DMS153 treated with DMSO at 0.1 percent for 48 hours (cell line): ENCODE measurements around the gene SPPL2A.

Experiments used
- DNase-seq: peaks from one replicate; lab custom pipeline; 2025; ENCODE audit not compliant: unreplicated experiment; lab: John Stamatoyannopoulos, UW

SPPL2A gene

DNA sequence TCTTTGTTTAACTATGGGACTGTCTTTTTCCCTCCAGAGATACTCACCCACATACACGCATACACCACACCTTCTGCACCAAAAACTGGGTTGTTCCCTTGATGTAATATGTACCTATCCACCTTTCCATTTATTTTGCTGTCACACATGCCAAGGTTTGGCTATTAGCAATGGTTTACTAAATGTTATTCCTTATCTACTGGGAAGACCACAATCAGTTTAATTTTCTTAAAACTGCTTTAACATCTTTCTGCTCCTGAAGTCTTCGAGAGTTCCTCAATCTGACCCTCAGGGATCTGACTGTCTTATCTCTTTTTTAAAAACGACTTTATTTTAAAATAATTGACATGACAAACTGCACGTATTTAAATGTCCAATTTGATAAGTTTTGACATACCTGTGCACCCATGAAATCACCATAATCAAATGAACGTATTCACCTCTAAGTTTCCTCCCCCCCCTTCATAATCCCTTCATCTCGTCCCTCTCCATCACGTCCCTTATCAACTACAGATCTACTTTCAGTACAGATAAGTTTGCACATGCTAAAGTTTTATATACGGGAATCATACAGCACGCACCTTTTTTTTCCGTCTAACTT is 78.1 kb downstream of the SPPL2A start:
- DNase-seq, result no peak

- DNase-seq, result peak; percentile 29
Measured at GRCh38 chr15:50686469-50687301, 78.8 kb downstream of the SPPL2A start, which contains the start of gene TRPM7. Gene TRPM7 (minus strand): TSS chr15:50686797. CDS start chr15:50686533, 264 bp downstream.

- DNase-seq, result peak; percentile 4
Measured at GRCh38 chr15:50685976-50686468, 79.5 kb downstream of the SPPL2A start.

- no peak for DNase-seq
Measured at GRCh38 chr15:50685191-50685975, 80.1 kb downstream of the SPPL2A start.

DNA sequence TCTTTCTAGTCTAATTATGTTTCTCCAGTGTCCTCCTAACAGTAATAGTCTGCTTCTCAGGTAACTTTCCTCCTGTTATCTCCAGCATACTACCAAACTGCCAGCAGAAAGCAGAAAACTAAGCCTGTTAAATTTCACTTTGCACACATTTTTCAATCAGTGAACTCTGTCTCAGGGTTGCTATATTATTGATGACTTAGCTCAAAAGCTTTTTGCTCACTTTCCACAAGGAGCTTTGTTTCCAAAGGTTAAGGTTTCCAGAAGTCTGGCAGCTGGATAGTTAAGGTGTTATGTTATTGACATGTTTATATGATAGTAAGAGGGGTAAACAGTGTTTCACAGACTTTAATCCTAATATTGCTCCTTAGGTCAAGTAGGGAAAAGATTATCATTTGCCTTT is 84.0 kb downstream of the SPPL2A start:
- DNase-seq, result no peak

GRCh38 chr15:50676799-50677483 is 88.6 kb downstream of the SPPL2A start:
- DNase-seq, result no peak

GRCh38 chr15:50675535-50676144 is 89.9 kb downstream of the SPPL2A start:
- DNase-seq, result no peak

DNA sequence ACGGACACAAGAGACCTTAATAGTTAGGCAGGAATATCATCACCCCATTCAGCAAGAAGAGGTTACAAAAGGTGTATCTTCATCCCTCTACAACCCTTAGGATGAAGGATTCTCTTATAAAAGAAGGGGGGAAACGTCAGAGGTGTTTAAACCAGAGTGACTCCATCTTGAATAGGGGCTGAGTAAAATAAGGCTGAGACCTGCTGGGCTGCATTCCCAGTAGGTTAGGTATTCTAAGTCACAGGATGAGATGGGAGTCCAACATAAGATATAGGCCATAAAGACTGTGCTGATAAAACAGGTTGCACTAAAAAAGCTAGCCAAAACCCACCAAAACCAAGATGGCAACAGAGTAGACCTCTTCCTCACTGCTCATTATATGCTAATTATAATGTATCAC is 95.4 kb downstream of the SPPL2A start:
- DNase-seq, result no peak

- DNase-seq, result no peak
Measured at GRCh38 chr15:50669611-50670010, 95.9 kb downstream of the SPPL2A start.

DNA sequence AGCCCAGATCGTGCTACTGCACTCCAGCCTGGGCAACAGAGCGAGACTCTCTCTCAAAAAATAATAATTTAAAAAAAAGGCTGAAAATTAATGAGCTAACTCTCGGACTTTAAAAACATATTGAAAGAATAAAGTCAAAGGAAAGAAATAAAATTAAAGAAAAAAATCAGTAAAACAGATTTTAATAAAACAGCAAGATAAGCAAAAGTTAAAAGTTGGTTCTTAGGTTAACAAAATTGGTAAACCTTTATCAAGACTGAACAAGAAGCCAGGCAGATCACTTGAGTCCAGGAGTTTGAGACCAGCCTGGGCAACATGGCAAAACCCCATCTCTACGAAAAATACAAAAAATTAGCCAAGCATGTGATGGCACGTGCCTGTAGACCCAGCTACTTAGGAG is 99.6 kb downstream of the SPPL2A start:
- no peak for DNase-seq

- DNase-seq, result no peak
Measured at GRCh38 chr15:50655555-50655954, 110.0 kb downstream of the SPPL2A start.

DNA sequence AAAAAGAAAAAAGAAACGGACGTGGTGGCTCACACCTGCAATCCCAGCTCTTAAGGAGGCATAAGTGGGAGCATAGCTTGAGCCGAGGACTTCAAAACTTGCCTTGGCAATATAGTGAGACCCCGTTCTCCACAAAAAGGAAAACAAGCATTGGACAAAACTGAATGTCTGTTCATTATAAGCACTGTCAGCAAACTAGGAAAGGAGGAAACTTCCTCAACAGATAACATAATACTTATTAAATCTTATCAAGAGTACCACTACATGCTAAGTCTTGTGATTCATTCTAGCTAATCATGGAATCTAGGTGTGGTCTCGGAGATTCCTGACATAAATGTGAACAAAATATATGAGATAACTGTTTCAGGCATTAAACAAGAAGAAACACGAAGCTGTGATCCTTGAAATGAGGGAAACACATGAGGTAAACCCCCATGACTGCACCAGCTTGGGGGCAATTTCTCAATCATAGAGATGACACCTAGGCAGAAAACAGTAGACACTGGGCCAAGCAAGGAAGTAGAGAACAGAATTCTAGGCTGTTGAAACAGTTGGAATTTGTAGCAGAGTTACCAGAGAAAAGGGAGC is 112.3 kb downstream of the SPPL2A start:
- no peak for DNase-seq

- no peak for DNase-seq
Measured at GRCh38 chr15:50652671-50653070, 112.8 kb downstream of the SPPL2A start.
